H9 (cell line): ENCODE results near the gene TEK. TPM values are rescaled to one million over a fixed set of nuclear protein-coding genes. Genes with fewer than 3 reads are reported as not detected.

ENCODE experiments used
- DNase-seq: peaks from one replicate; pipeline ENCODE4 v3.0.0-alpha.2; 2017
- H2AFZ ChIP-seq: one replicate; pipeline ENCODE4 v1.6.1; 2013; ENCODE audit warnings: mild to moderate bottlenecking, low read length, control low read depth, moderate library complexity
- H2AK5ac ChIP-seq: 2 replicates; pipeline ENCODE4 v1.6.1; 2013; ENCODE audit warnings: low read length, control low read depth, mixed read lengths; ENCODE audit not compliant: insufficient read length
- H2BK120ac ChIP-seq: one replicate; pipeline ENCODE4 v1.6.1; 2013; ENCODE audit warnings: low read depth, mild to moderate bottlenecking, low read length, control low read depth, inconsistent platforms; ENCODE audit not compliant: poor library complexity, severe bottlenecking
- H2BK12ac ChIP-seq: 2 replicates; pipeline ENCODE4 v1.6.1; 2013; ENCODE audit warnings: low read length, control low read depth, mixed read lengths, low read depth; ENCODE audit not compliant: insufficient read length
- H2BK15ac ChIP-seq: 2 replicates; pipeline ENCODE4 v1.6.1; 2013; ENCODE audit warnings: low read depth, low read length, control low read depth
- H2BK20ac ChIP-seq: one replicate; pipeline ENCODE4 v1.6.1; 2013; ENCODE audit warnings: low read depth, mild to moderate bottlenecking, low read length, control low read depth, inconsistent platforms; ENCODE audit not compliant: poor library complexity, severe bottlenecking
- H2BK5ac ChIP-seq: 2 replicates; pipeline ENCODE4 v1.6.1; 2013; ENCODE audit warnings: low read length, control low read depth, mixed read lengths; ENCODE audit not compliant: insufficient read length
- H3K14ac ChIP-seq: 2 replicates; pipeline ENCODE4 v1.6.1; 2013; ENCODE audit warnings: low read length, control low read depth; ENCODE audit not compliant: insufficient read depth
- H3K18ac ChIP-seq: 2 replicates; pipeline ENCODE4 v1.6.1; 2013; ENCODE audit warnings: low read depth, mild to moderate bottlenecking, mixed read lengths, low read length, control low read depth; ENCODE audit not compliant: insufficient read length
- H3K23ac ChIP-seq: 2 replicates; pipeline ENCODE4 v1.6.1; 2013; ENCODE audit warnings: low read length, control low read depth, mixed read lengths, low read depth; ENCODE audit not compliant: insufficient read length
- H3K23me2 ChIP-seq: 2 replicates; pipeline ENCODE4 v1.6.1; 2013; ENCODE audit warnings: low read depth, mild to moderate bottlenecking, mixed read lengths, low read length, control low read depth; ENCODE audit not compliant: insufficient read length, poor library complexity, severe bottlenecking
- H3K27ac ChIP-seq: 2 replicates; pipeline ENCODE4 v1.5.1; 2013; ENCODE audit warnings: low read length, control low read depth, mixed read lengths, low read depth; ENCODE audit not compliant: insufficient read length
- H3K27me3 ChIP-seq: 2 replicates; pipeline ENCODE4 v1.6.1; 2013; ENCODE audit warnings: low read length, control low read depth, inconsistent platforms; ENCODE audit not compliant: insufficient read depth
- H3K4ac ChIP-seq: 2 replicates; pipeline ENCODE4 v1.6.1; 2013; ENCODE audit warnings: low read depth, mild to moderate bottlenecking, control low read depth, inconsistent platforms, low read length, moderate library complexity
- H3K4me1 ChIP-seq: 2 replicates; pipeline ENCODE4 v1.6.1; 2013; ENCODE audit warnings: low read length, control low read depth, inconsistent platforms; ENCODE audit not compliant: insufficient read depth
- H3K4me2 ChIP-seq: 2 replicates; pipeline ENCODE4 v1.6.1; 2013; ENCODE audit warnings: low read length, control low read depth, mixed read lengths; ENCODE audit not compliant: insufficient read length, insufficient read depth
- H3K56ac ChIP-seq: 2 replicates; pipeline ENCODE4 v1.6.1; 2013; ENCODE audit warnings: low read depth, mild to moderate bottlenecking, mixed read lengths, low read length, control low read depth; ENCODE audit not compliant: insufficient read length
- H3K79me1 ChIP-seq: 2 replicates; pipeline ENCODE4 v1.6.1; 2013; ENCODE audit warnings: low read depth, mild to moderate bottlenecking, moderate library complexity, low read length, control low read depth, inconsistent platforms; ENCODE audit not compliant: insufficient read depth, poor library complexity, severe bottlenecking
- H3K79me2 ChIP-seq: 2 replicates; pipeline ENCODE4 v1.6.1; 2013; ENCODE audit warnings: low read length, control low read depth, inconsistent platforms; ENCODE audit not compliant: insufficient read depth
- H3K9ac ChIP-seq: 2 replicates; pipeline ENCODE4 v1.6.1; 2013; ENCODE audit warnings: low read length, control low read depth, mixed read lengths; ENCODE audit not compliant: insufficient read length; ENCODE audit errors: extremely low read depth
- H3K9me3 ChIP-seq: one replicate; pipeline ENCODE4 v1.6.1; 2013; ENCODE audit warnings: low read depth, low read length, inconsistent platforms; ENCODE audit not compliant: control insufficient read depth
- H3T11ph ChIP-seq: one replicate; pipeline ENCODE4 v1.6.1; 2013; ENCODE audit warnings: mild to moderate bottlenecking, low read length, control low read depth, inconsistent platforms
- H4K20me1 ChIP-seq: one replicate; pipeline ENCODE4 v1.6.1; 2013; ENCODE audit not compliant: control insufficient read depth, insufficient read length, insufficient read depth
- H4K5ac ChIP-seq: 2 replicates; pipeline ENCODE4 v1.6.1; 2013; ENCODE audit warnings: low read depth, mild to moderate bottlenecking, mixed read lengths, low read length, control low read depth; ENCODE audit not compliant: insufficient read length
- H4K8ac ChIP-seq: replicated peaks from 2 replicates; pipeline ENCODE4 v1.6.1; 2013; ENCODE audit warnings: low read length, control low read depth, mixed read lengths, low read depth; ENCODE audit not compliant: insufficient read length
- H4K91ac ChIP-seq: 2 replicates; pipeline ENCODE4 v1.6.1; 2013; ENCODE audit warnings: low read depth, mild to moderate bottlenecking, moderate library complexity, mixed read lengths, low read length, control low read depth; ENCODE audit not compliant: insufficient read length
- H3K27ac Mint-ChIP-seq, 3 experiments: 2 replicates in 2 of 3; 3 replicates in 1 of 3; pipeline ENCODE4 v1.8.0; 2020 to 2021; ENCODE audit warnings: mixed read lengths in 3 of 3, mild to moderate bottlenecking in 1 of 3, moderate library complexity in 1 of 3
- H3K27me3 Mint-ChIP-seq: 2 replicates; pipeline ENCODE4 v1.8.0; 2021; ENCODE audit warnings: low read depth, mild to moderate bottlenecking, moderate library complexity, mixed read lengths
- H3K36me3 Mint-ChIP-seq, 3 experiments: 2 replicates in 2 of 3; 3 replicates in 1 of 3; pipeline ENCODE4 v1.8.0; 2020 to 2021; ENCODE audit warnings: low read depth in 3 of 3, mixed read lengths in 3 of 3; ENCODE audit not compliant: insufficient read depth in 1 of 3
- H3K4me1 Mint-ChIP-seq, 2 experiments: 2 replicates each; pipeline ENCODE4 v1.8.0; 2020; ENCODE audit warnings: mixed read lengths in 2 of 2
- H3K4me3 Mint-ChIP-seq, 2 experiments: 2 replicates in 1 of 2; 3 replicates in 1 of 2; pipeline ENCODE4 v1.8.0; 2020 to 2021; ENCODE audit warnings: mild to moderate bottlenecking in 2 of 2, mixed read lengths in 2 of 2, moderate library complexity in 1 of 2
- H3K9me3 Mint-ChIP-seq, 2 experiments: 2 replicates in 1 of 2; 3 replicates in 1 of 2; pipeline ENCODE4 v1.8.0; 2020; ENCODE audit warnings: mild to moderate bottlenecking in 2 of 2, mixed read lengths in 2 of 2, moderate library complexity in 1 of 2
- WGBS: extraction: QIAGEN DNeasy Blood & Tissue Kit; methylation state at CpG from one replicate; pipeline ENCODE4 v1.1.7; 2013; ENCODE audit warnings: missing lambda C conversion rate, low lambda C conversion rate, mixed read lengths; ENCODE audit not compliant: insufficient read length; ENCODE audit errors: extremely low coverage; 5-methylcytosine and 5-hydroxymethylcytosine counted together
- total RNA-seq: library from RNA; stranded (reverse); gene quantifications from 2 replicates; pipeline ENCODE4 v1.2.1, GENCODE V29; 2021
- TF ChIP-seq, protein P1 (sequence below): fragments of 200-600 bp; sonication (generic); conservative IDR thresholded peaks from 3 replicates; pipeline ENCODE4 v1.8.0; 2021; ENCODE audit warnings: antibody characterized with exemption, mild to moderate bottlenecking

TEK gene
- total RNA-seq, 1 experiment from 2014 or later = 1.8 TPM

DNA sequence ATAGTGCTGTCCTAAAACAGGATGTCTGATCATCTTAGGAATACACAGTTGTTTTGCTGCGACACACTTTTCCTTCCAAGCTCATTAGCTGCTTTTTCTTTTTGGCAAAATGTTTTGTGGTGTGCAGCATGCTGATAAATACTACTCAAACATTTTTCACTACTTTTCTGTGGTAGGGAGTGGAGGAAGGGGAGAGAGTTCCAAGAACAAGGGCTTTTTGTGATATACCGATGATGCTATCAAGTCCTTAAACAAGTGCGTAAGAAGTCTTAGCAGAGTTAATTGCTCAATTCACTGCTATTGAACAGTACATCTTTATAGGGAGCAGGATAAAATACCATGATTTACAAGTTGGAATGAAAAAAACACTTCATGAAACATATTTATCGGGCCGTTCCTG, 23.6 kb upstream of the TEK start:
- no peak overlapping the region for H4K5ac ChIP-seq
- Mint-ChIP-seq H3K9me3 (no peaks in the 10 kb centered on the region), H3K27ac (no peak overlapping the region), H3K27me3 (no peaks in the 10 kb centered on the region), H3K4me3 (no peak overlapping the region), H3K36me3 (no peaks in the 10 kb centered on the region), H3K4me1 (no peaks in the 10 kb centered on the region)
- H3K27me3 ChIP-seq = no peaks in the 10 kb centered on the region
- H3K79me1 ChIP-seq = no peaks in the 10 kb centered on the region
- no peaks in the 10 kb centered on the region; the same call in 1 of the 2 replicates for H3K4me1 ChIP-seq
- no peak for DNase-seq
- H4K8ac ChIP-seq = no peak overlapping the region
- no peaks in the 10 kb centered on the region for H3K79me2 ChIP-seq
- no peaks in the 10 kb centered on the region for H4K20me1 ChIP-seq
- H3K27ac ChIP-seq = no peak overlapping the region
- no peak overlapping the region for H3K23ac ChIP-seq
- no peak overlapping the region for H2BK20ac ChIP-seq
- no peak overlapping the region for H3T11ph ChIP-seq
- no peak overlapping the region for H3K56ac ChIP-seq
- H2AFZ ChIP-seq = no peak overlapping the region
- no peaks in the 10 kb centered on the region for H3K9me3 ChIP-seq
- H3K18ac ChIP-seq = no peak overlapping the region
- TF ChIP-seq, protein P1, sequence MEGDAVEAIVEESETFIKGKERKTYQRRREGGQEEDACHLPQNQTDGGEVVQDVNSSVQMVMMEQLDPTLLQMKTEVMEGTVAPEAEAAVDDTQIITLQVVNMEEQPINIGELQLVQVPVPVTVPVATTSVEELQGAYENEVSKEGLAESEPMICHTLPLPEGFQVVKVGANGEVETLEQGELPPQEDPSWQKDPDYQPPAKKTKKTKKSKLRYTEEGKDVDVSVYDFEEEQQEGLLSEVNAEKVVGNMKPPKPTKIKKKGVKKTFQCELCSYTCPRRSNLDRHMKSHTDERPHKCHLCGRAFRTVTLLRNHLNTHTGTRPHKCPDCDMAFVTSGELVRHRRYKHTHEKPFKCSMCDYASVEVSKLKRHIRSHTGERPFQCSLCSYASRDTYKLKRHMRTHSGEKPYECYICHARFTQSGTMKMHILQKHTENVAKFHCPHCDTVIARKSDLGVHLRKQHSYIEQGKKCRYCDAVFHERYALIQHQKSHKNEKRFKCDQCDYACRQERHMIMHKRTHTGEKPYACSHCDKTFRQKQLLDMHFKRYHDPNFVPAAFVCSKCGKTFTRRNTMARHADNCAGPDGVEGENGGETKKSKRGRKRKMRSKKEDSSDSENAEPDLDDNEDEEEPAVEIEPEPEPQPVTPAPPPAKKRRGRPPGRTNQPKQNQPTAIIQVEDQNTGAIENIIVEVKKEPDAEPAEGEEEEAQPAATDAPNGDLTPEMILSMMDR = no peak
- no peak overlapping the region for H4K91ac ChIP-seq
- H3K9ac ChIP-seq = no peak overlapping the region
- no peaks in the 10 kb centered on the region for H3K23me2 ChIP-seq
- H2BK12ac ChIP-seq = no peak overlapping the region
- no peak overlapping the region for H3K4me2 ChIP-seq
- WGBS = no CpG with 5 or more reads among the region's 5 CpGs
- no peak overlapping the region for H2AK5ac ChIP-seq
- no peak overlapping the region for H2BK15ac ChIP-seq
- no peak overlapping the region for H2BK5ac ChIP-seq
- no peak overlapping the region for H3K14ac ChIP-seq
- H3K4ac ChIP-seq = no peak overlapping the region
- H2BK120ac ChIP-seq = no peak overlapping the region
